ENCODE data around the gene PLAGL2. TPM values are rescaled to one million over a fixed set of nuclear protein-coding genes. Genes with fewer than 3 reads are reported as not detected.

Gene PLAGL2
- total RNA-seq, 1 donor from 2014 or later, result 7.9 TPM

- DNase-seq (ENCODE audit: low spot score), result no peak
- intact Hi-C loops (cut with DNase I), result no loop called here
- no peak for ATAC-seq
These were observed 47.2 kb downstream of the PLAGL2 start for GRCh38 chr20:32160341-32160740.

- no peak for DNase-seq (ENCODE audit: low spot score)
- intact Hi-C loops (cut with DNase I), result no loop called here
These were observed 47.7 kb downstream of the PLAGL2 start for GRCh38 chr20:32159766-32160221.

DNA sequence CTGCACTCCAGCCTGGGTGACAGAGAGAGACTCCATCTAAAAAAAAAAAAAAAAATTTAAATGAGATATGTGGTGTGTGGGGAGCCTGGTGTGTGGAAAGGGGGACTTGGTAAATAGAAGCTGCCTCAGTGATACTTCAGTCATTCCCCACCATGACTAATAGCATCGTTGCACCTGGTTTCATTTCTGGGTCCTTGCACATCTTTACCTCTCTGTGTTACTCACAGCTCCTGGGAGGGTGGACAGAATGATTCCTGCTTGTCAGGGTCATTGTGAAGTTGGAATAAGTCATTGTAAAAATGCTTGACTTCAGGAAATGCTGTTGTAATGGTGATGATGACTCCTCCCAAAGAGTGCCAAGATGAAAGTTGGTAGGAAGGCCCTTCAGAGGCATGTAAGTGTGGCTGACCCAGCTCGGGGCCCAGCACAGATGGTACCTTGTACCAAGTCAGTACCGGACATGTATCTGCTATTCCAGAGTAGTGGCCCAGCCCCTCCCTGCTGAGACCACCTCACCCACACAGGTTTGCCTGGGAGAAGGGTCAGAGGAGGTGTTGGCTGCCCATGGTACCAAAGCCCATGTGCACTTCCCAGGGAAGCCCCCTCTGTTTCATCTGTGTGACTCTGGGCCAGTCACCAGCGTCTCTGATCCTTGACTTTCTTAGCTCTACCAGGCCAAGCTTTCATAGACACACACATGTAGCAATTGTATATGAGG, 48.4 kb downstream of the PLAGL2 start:
- ATAC-seq, result no peak
- intact Hi-C loops (cut with DNase I), result no loop called here
- no peak for DNase-seq (ENCODE audit: low spot score)

More at GRCh38 chr20:32159766-32160221, 47.7 kb downstream of the PLAGL2 start:
- ATAC-seq, result no peak

- no peak for DNase-seq (ENCODE audit: low spot score)
- intact Hi-C loops (cut with DNase I), result no loop called here
These were observed 49.2 kb downstream of the PLAGL2 start for GRCh38 chr20:32158351-32158750.

GRCh38 chr20:32157611-32158010, 49.9 kb downstream of the PLAGL2 start:
- intact Hi-C loops (cut with DNase I), result no loop called here
- no peak for ATAC-seq
- DNase-seq (ENCODE audit: low spot score), result no peak

More at GRCh38 chr20:32158351-32158750, 49.2 kb downstream of the PLAGL2 start:
- ATAC-seq, result no peak

- intact Hi-C loops (cut with DNase I), result no loop called here
- ATAC-seq (peak; percentile 92), DNase-seq (ENCODE audit: low spot score) (peak; percentile 88)
These were observed 52.2 kb downstream of the PLAGL2 start for GRCh38 chr20:32155017-32155981.

DNA sequence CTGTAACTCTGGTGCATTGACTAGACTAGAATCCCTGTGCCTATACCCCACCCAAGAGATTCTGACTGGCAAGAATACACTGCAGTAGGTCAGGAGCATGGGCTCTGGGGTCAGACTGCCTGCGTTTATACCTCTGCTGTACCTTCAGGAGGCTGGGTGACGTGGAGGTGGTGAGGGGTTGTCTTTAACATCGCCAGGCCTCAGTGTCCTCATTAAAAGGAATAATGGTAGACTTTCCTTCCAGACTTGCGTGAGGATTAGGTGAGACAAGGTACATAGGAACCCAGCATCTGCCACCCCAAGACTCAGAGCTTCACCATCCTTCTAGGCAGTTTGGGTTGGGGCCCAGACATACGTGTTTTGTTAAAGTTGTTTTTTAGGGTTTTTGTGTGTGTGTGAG, 53.8 kb downstream of the PLAGL2 start:
- peak; percentile 32 for DNase-seq (ENCODE audit: low spot score)
- ATAC-seq, result no peak
- intact Hi-C loops (cut with DNase I), result no loop called here

DNA sequence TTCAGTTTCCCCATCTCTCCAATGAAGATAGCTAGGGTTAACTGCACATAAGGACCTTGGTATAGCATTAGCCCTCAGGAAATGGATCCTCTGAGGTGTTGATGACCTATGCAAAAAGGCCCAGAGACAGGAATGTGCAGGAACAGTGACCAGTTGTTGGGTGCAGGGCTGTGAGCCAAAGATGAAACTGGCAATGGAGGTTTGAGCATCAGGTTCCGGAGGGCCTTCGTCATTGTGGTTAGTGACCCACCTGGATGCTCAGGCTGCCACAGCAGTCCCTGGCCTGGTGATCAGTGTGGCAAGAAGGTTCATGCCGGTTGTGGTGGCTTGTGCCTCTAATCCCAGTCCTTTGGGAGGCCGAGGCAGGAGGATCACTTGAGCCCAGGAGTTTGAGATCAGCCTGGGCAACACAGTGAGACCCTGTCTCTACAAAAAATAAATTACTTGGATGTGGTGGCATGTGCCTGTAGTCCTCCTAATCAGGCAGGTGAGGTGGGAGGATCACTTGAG, 54.3 kb downstream of the PLAGL2 start:
- DNase-seq (ENCODE audit: low spot score), result peak; percentile 13
- intact Hi-C loops (cut with DNase I), result no loop called here
- ATAC-seq, result no peak

GRCh38 chr20:32152421-32153155, 55.0 kb downstream of the PLAGL2 start:
- no peak for ATAC-seq
- peak; percentile 44 for DNase-seq (ENCODE audit: low spot score)
- intact Hi-C loops (cut with DNase I), result no loop called here

DNA sequence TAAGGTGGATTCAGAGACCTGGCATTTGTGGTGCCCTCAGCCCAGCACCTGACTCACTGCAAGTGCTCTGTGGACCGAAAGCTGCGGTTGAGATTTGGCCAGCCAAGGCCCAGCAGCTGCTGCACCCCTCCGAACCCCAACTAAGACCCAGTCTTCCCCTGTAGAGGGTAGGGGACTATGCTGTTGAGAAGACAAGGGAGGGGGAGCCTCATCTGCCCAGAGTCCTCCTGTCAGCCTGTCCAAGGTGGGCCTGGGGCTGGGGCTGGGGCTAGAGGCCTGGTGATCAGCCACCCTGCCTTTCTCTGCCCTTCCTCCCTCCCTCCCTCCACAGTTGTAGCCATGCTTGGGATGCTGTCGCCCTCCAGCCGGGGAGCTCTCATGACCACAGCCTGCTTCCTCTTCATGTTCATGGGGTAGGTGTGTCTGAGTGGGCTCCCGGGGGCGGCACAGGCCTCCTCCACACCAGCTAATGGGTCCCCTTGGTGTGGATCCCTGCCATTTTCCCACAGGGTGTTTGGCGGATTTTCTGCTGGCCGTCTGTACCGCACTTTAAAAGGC, 57.2 kb downstream of the PLAGL2 start:
- ATAC-seq, result no peak
- peak; percentile 38 for DNase-seq (ENCODE audit: low spot score)
- intact Hi-C loops (cut with DNase I), result no loop called here

- intact Hi-C loops (cut with DNase I), result no loop called here
- no peak for DNase-seq (ENCODE audit: low spot score)
- no peak for ATAC-seq
These were observed 57.9 kb downstream of the PLAGL2 start for GRCh38 chr20:32149566-32150170.

- intact Hi-C loops (cut with DNase I), result no loop called here
- peak; percentile 19 for DNase-seq (ENCODE audit: low spot score)
- ATAC-seq, result no peak
These were observed 62.5 kb downstream of the PLAGL2 start for GRCh38 chr20:32144898-32145662.

- no peak for ATAC-seq
- intact Hi-C loops (cut with DNase I), result no loop called here
- DNase-seq (ENCODE audit: low spot score), result peak; percentile 42
These were observed 64.6 kb downstream of the PLAGL2 start for GRCh38 chr20:32142991-32143390.

Other genes starting within 250 kb of the PLAGL2 start
- gene XKR7, start 239.6 kb downstream of the PLAGL2 start, total RNA-seq, result not detected
- 11.7 TPM for gene CCM2L, start 197.3 kb downstream of the PLAGL2 start, total RNA-seq
- 24.0 TPM for gene HCK, start 155.5 kb downstream of the PLAGL2 start, total RNA-seq
- gene TM9SF4, start 98.0 kb downstream of the PLAGL2 start, total RNA-seq, result 42.9 TPM
- gene POFUT1, start 137 bp upstream of the PLAGL2 start, total RNA-seq, result 27.8 TPM
- gene KIF3B, start 69.9 kb upstream of the PLAGL2 start, total RNA-seq, result 30.9 TPM
- 113 TPM for gene ASXL1, start 150.6 kb upstream of the PLAGL2 start, total RNA-seq